Lung (tissue), 12 donors: ENCODE data around the gene ZFYVE21. TPM values are rescaled to one million over a fixed set of nuclear protein-coding genes. Genes with fewer than 3 reads are reported as not detected.

Experiments
- ATAC-seq: fragments of 200-7000 bp; cut with Tn5 transposase; one replicate; pipeline ENCODE4 v1.9.1; 2020; ENCODE audit warnings: moderate number of reproducible peaks; ENCODE audit not compliant: insufficient read depth, low FRiP score
- DNase-seq, 3 donors: peaks; one replicate each; pipeline ENCODE4 v3.0.0-alpha.2; 2013 to 2017
- H3K27ac ChIP-seq, 2 donors: one replicate each; pipeline ENCODE4 v1.5.1; 2013; ENCODE audit warnings: mild to moderate bottlenecking in 2 of 2, moderate library complexity in 2 of 2, control low read depth in 1 of 2, inconsistent platforms in 1 of 2, low read depth in 1 of 2, low read length in 1 of 2
- H3K27me3 ChIP-seq, 3 donors: one replicate each; pipeline ENCODE4 v1.5.1; 2013; ENCODE audit warnings: low read length in 2 of 3; ENCODE audit not compliant: control insufficient read depth in 3 of 3, insufficient read depth in 3 of 3
- H3K36me3 ChIP-seq, 4 donors: one replicate each; pipeline ENCODE4 v1.5.1; 2013; ENCODE audit warnings: low read length in 4 of 4, mild to moderate bottlenecking in 1 of 4, moderate library complexity in 1 of 4; ENCODE audit not compliant: control insufficient read depth in 4 of 4, insufficient read depth in 4 of 4
- H3K4me1 ChIP-seq, 5 donors: one replicate each; pipeline ENCODE4 v1.5.1; 2013; ENCODE audit warnings: low read length in 5 of 5, mild to moderate bottlenecking in 2 of 5, moderate library complexity in 1 of 5; ENCODE audit not compliant: control insufficient read depth in 5 of 5, insufficient read depth in 5 of 5
- H3K4me3 ChIP-seq: one replicate; pipeline ENCODE4 v1.5.1; 2013; ENCODE audit warnings: mild to moderate bottlenecking, control low read depth, moderate library complexity
- H3K9ac ChIP-seq, 2 donors: one replicate each; pipeline ENCODE4 v1.5.1; 2013; ENCODE audit warnings: low read length in 2 of 2, control low read depth in 1 of 2; ENCODE audit not compliant: insufficient read depth in 1 of 2
- H3K9me3 ChIP-seq, 4 donors: one replicate each; pipeline ENCODE4 v1.5.1; 2013; ENCODE audit warnings: low read length in 3 of 4, mild to moderate bottlenecking in 1 of 4, moderate library complexity in 1 of 4; ENCODE audit not compliant: control insufficient read depth in 4 of 4, insufficient read depth in 3 of 4
- CTCF ChIP-seq: IDR thresholded peaks from 2 replicates; pipeline ENCODE4 v1.5.1; 2012; ENCODE audit warnings: mild to moderate bottlenecking; ENCODE audit errors: control extremely low read depth, extremely low read depth
- WGBS, 2 donors: extraction: QIAGEN DNeasy Blood & Tissue Kit; methylation state at CpG; one replicate each; pipeline ENCODE4 v1.1.7; 2013; 5-methylcytosine and 5-hydroxymethylcytosine counted together
- polyA plus RNA-seq, 2 donors: library from polyadenylated mRNA; stranded (reverse); fragments of 200-250 nt; gene quantifications; one replicate each; pipeline ENCODE4 v1.2.1, GENCODE V29; 2013
- total RNA-seq, 2 donors: library from RNA; depleted of rRNA in 1 of 2; stranded (reverse); fragments of >200 nt in 1 of 2; gene quantifications; one replicate each; pipeline ENCODE4 v1.2.1, GENCODE V29; 2014 to 2021
- donor health status: control.
- donor health status: control.
- donor health status: Bipolar disorder and iron deficiency.
- donor health status: healthy.
- donor health status: DM: yes; HTN: yes; CAD: no.

The ZFYVE21 gene
- total and polyA plus RNA-seq, 4 donors = 39.4 to 68.3 (median 47.5) TPM

GRCh38 chr14:103737432-103738045, 21.9 kb downstream of the ZFYVE21 start:
- 90 to 92% methylated on average over 16 of the region's 16 CpGs for WGBS, 2 donors
- H3K4me1 ChIP-seq = peaks cover 0 to 26% (median 3%) of the 10 kb centered on the region in 5 donors
- H3K27ac ChIP-seq = no peak overlapping the region
- ATAC-seq = no peak
- no peak for TF ChIP-seq CTCF
- no peak overlapping the region for H3K4me3 ChIP-seq
- no peaks in the 10 kb centered on the region for H3K27me3 ChIP-seq
- DNase-seq = no peak
- peaks cover 12 to 64% (median 16%) of the 10 kb centered on the region in 4 donors for H3K36me3 ChIP-seq
- H3K9me3 ChIP-seq = no peaks in the 10 kb centered on the region
- no peak overlapping the region for H3K9ac ChIP-seq

- Histone ChIP-seq H3K27me3 (no peaks in the 10 kb centered on the region), H3K4me1 (peaks cover 0 to 26% (median 3%) of the 10 kb centered on the region in 5 donors), H3K27ac (no peak overlapping the region), H3K9ac (no peak overlapping the region), H3K9me3 (no peaks in the 10 kb centered on the region), H3K4me3 (no peak overlapping the region), H3K36me3 (peaks cover 8 to 59% (median 15%) of the 10 kb centered on the region in 4 donors)
- no peak for DNase-seq
- TF ChIP-seq CTCF = no peak
- no peak for ATAC-seq
- WGBS, 2 donors = 89 to 92% methylated on average over 10 of the region's 10 CpGs
Observed at GRCh38 chr14:103738166-103738565, 22.6 kb downstream of the ZFYVE21 start.

- Histone ChIP-seq H3K9ac (no peak overlapping the region), H3K9me3 (no peaks in the 10 kb centered on the region), H3K27ac (no peak overlapping the region), H3K36me3 (peaks cover 8 to 54% (median 17%) of the 10 kb centered on the region in 4 donors), H3K4me3 (no peak overlapping the region), H3K4me1 (peaks cover 0 to 26% (median 3%) of the 10 kb centered on the region in 5 donors), H3K27me3 (no peaks in the 10 kb centered on the region)
- DNase-seq (no peak), ATAC-seq (no peak)
- 92 to 93% methylated on average over 34 of the region's 34 CpGs for WGBS, 2 donors
- no peak for TF ChIP-seq CTCF
Observed at GRCh38 chr14:103738701-103739451, 23.3 kb downstream of the ZFYVE21 start.
